Caki2 (cell line): Measurements from ENCODE around the gene GRID1. TPM values are rescaled to one million over a fixed set of nuclear protein-coding genes. Genes with fewer than 3 reads are reported as not detected.
"Not testable (repeated sequence)": the region's sequence is repeated elsewhere in the genome, so short reads cannot be mapped to it uniquely, and the experiment has no call there.

Source experiments
- DNase-seq: peaks from one replicate; pipeline ENCODE4 v3.0.0-alpha.2; 2015; ENCODE audit warnings: low read depth
- in situ Hi-C: cut with HindIII; loops from 2 replicates; pipeline ENCODE4 v1.10.0; 2016; ENCODE audit warnings: low sequenced_read_pairs, low pct_unique_long_range_greater_than_20kb, mixed read lengths
- total RNA-seq: library from RNA; depleted of rRNA; stranded (reverse); fragments of >200 nt; shearing (Covaris generic); gene quantifications from 2 replicates; pipeline ENCODE4 v1.2.3, GENCODE V29; 2014; ENCODE audit warnings: low replicate concordance

Gene GRID1
- total RNA-seq, 1 experiment from 2014 or later = 2.6 TPM

DNA sequence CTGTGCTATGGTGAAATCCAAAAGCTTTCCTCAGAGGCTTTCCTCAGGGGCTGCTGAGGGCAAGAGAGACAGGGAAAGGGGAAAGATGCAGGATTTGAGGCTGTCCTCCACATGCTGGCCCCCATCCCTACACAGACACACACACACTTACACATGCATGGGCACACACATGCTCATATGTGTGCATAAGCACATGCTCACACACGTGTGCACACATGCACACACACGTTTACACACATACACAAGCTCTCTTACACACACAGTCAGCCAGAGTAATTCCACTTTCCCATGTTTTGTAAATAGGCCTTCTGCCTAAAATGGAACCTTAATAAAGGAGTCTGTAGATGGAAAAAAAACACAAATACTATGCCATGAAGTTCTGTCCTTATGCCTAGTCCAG is 312.9 kb downstream of the GRID1 start:
- in situ Hi-C loops = no loop called here
- DNase-seq = no peak

- no peak for DNase-seq
- in situ Hi-C loops = no loop called here
Measured at GRCh38 chr10:86051586-86051985, 315.0 kb downstream of the GRID1 start.

DNA sequence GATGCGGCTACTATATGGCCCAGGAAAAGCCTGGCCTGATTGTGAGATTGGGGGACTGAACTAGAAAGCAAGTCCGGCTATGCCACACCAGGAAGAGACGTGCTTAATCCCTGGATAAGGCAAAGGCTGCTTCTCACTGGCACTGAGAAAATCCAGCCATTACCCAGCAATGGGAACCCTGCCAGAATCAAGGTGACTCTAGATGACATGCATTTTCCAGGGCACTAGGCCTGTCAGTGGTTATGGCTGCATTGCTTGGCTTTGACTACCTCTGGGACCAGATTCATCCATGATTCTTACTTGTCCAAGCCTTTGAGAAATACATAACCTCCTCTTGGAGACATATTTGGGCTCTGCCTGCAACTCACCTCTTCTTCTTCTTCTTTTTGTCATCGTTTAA is 317.2 kb downstream of the GRID1 start:
- in situ Hi-C loops = no loop called here
- DNase-seq = no peak

GRCh38 chr10:86048973-86049372 is 317.6 kb downstream of the GRID1 start:
- DNase-seq = no peak
- in situ Hi-C loops = no loop called here

GRCh38 chr10:86048571-86048970 is 318.0 kb downstream of the GRID1 start:
- no peak for DNase-seq
- in situ Hi-C loops = no loop called here

DNA sequence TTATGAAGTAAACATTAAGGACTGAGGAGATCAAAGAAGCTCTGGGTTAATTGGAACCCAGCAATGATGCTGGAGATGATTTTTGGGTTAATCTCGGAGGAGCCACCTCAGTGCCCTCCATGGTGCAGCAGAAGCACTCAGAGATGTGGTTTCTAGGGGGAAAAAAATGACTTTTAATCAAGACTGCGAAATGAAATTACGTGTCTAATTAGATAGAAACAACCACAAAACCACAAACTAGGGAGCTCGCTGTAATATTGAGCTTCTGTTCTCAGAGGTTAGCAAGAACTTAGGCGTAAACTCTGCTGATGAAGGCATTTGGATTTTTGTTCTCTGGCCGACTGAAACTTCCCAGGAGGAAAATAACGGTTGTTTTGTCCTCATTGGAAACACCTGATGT is 319.0 kb downstream of the GRID1 start:
- no peak for DNase-seq
- in situ Hi-C loops = no loop called here

DNA sequence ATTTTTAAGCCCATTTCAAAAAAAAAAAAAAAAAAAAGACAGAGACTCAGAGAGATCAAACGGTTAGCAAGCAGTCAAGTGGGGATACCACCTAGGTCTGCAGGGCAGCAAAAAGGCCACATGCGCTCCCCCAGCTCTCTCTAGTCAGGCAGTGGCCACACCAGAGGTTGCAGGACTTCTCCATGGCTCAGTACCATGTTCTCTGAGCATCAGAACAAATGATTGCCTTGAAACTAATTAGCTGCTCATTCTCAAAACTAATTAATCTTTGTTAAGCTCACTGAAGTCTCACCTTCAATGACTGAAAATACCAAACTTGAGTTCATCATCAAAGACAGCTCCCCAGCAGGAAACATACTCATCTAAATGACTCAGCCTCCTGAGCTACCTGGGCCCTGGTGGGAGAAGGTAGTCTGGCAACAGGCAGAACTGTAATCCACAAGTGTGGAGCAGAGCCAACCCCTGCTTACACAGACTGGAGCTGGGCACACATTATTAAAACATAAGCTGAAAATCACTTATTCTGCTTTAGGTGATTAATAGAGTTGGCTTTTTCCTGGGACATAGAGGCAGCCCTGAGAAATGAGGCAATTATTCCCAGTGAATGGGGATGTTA is 319.6 kb downstream of the GRID1 start:
- no peak for DNase-seq
- in situ Hi-C loops = no loop called here

DNA sequence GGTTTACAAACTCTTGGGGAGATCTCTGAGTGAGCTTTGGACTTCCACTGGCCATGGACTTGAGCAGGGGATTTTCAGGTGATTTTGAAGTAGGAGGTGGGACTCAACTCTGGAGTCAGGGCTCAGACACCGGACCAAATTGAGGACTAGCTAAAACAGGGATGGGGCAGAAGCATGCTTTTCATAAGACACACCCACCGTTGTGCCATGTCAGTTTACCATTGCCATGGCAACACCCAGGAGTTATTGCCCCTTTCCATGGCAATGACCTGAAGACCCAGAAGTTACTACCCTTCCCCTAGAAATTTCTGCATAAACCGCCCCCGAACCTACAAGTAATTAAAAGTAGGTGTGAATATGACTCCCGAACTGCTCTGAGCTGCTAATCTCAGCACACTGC is 320.7 kb downstream of the GRID1 start:
- in situ Hi-C loops = no loop called here
- DNase-seq = no peak

DNA sequence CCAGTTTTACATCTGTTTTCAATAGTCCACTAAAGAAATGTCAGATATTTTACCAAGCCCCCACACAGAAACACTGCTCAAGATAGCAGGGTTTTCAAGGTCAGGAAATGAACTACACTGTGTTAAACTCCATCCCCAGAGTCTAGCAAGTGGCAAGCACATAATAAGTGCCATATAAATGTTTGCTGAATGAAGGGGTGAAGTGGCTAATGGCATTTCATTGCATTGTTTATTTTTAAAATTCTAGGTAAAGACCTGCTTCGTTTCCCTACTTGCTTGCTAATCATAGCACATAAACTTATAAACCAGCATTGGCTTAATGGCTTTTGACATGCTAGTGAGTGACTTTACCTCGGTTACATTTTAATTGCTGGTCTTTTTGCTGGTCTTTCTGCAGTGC is 322.6 kb downstream of the GRID1 start:
- no peak for DNase-seq
- in situ Hi-C loops = no loop called here

GRCh38 chr10:86043236-86043635 is 323.4 kb downstream of the GRID1 start:
- DNase-seq = no peak
- in situ Hi-C loops = no loop called here

GRCh38 chr10:86042161-86042560 is 324.4 kb downstream of the GRID1 start:
- in situ Hi-C loops = no loop called here
- DNase-seq = no peak

DNA sequence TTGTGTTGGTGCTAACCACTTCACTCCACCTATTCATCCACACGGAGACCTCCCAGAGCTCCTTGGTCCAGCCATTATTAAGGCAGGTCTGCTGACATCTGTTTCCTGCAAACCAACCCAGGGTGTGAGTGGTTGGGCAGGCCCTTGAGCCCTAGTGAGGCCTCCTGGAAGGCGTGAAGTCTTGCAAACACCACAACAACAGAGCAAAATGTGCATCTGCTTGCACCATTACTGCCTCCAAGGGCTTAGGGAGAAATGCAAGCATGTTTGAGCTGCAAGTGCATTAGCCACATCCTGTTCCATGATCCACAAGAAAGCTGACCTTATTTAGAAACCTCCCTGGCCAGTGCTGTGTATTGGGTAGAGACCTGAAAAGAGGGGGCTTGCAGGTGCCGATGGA is 325.5 kb downstream of the GRID1 start:
- no peak for DNase-seq
- in situ Hi-C loops = no loop called here

DNA sequence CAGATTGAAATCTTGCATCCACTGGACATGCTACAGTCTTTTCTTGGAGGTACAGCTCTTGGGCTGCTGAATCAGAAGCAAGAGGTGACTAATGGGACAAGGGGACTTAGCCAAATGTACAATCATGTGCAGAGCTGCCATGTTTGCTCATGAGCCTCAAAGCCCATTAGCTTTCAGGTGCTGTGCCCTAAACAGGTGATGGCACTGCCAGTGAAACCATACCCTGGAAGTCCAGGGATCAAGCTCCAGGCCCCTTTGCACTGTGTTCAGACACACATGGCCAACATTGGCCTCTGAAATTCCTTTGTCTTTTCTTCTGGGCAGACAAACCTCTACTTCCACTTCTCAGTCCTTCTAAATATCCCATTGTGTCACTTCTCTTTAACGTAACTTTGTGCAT is 328.2 kb downstream of the GRID1 start:
- in situ Hi-C loops = no loop called here
- no peak for DNase-seq

DNA sequence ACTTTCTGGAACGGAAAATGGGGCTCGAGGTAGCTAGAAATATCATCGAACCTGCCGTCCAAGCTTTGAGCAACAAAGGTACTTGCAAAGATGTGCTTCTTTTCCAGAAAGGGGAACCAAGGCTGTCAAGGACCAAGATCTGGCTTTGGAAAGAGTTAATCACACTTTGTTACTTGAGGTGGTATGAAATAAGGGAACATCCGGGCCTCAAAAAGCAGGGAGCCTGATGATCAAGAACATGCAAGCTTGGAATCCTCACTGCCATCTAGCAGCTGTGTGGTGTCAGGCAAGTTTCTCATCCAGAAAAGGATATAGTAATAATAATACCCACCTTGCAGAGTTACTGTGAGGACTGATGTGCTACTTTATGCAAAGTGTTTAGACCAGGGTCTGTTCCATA is 329.5 kb downstream of the GRID1 start:
- no peak for DNase-seq
- in situ Hi-C loops = no loop called here

- in situ Hi-C loops = no loop called here
- DNase-seq = no peak
Measured at GRCh38 chr10:86036544-86036831, 330.1 kb downstream of the GRID1 start.

- DNase-seq = no peak
- in situ Hi-C loops = no loop called here
Measured at GRCh38 chr10:86035791-86036543, 330.6 kb downstream of the GRID1 start.

DNA sequence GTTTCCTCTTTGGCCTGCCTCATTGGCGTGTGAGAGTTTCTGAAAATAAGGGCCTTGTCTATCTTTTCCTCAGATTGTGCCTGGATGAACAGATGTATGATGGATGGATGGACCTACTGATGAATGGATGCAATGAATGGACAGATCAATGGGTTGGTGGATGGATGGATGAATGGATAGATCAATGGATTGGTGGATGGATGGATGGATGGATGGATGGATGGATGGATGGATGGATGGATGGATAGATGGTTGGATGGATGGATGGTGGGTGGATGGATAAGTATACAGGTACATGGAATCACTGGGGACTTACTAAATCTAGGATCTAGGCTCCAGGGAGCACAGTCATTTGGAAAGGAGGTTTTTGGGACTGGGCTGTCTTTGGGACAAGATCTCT is 331.9 kb downstream of the GRID1 start:
- DNase-seq = no peak
- in situ Hi-C loops = no loop called here

DNA sequence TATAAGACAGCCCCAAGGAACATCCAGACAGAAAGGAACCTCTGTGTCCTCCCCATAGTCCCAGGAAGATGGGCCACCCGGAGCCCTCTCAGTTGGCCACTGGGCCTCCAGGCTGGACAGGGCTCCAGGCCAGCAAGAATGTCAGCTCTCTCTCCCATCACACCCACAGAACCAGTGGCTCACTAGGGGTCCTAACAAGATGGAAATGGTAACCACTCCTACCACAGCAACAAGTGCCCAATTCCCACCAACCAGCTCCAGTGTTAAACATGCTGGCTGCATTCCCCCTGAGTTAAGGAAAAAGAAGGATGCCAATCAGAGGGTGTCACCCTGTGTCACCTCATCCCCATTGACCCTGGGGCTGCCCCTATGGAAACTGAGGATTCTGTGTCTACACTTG is 333.0 kb downstream of the GRID1 start:
- in situ Hi-C loops = no loop called here

DNA sequence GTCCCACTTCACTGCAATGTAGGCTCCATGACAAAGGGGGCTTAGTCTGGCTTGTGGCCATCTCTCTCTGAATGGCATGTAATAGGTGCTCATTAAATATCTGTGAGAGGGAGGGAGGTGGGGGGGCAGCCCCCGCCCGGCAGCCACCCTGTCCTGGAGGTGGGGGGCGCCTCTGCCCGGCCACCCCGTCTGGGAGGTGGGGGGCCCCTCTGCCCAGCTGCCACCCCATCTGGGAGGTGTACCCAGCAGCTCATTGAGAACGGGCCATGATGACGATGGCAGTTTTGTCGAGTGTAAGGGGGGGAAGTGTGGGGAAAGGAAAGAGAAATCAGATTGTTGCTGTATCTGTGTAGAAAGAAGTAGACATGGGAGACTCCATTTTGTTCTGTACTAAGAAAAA is 334.5 kb downstream of the GRID1 start:
- in situ Hi-C loops, DNase-seq: not testable (repeated sequence)

More for the DNA sequence above, 333.0 kb downstream of the GRID1 start:
- no peak for DNase-seq

DNA sequence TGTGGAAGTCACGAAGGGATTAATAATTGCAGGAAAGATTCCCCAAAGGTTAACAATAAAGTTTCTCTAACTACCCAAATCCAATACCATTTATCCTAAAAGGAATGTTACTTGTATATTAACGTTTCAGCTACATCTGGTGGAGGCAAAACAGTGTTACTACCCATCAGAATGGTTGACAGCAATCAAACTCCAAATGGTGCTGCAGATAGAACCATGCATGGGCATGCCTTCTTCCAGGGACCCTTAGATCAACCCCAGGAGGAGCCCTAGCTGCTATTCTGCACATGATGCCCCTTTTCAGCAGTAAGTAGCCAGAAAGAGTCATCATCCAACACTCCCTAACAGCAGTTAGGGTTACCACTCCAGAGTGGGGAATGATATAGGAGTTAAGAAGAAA is 336.3 kb downstream of the GRID1 start:
- DNase-seq = no peak
- in situ Hi-C loops = no loop called here
